GM10266 (cell line): Measurements from ENCODE around the gene TTLL13.

Source experiments
- DNase-seq: peaks from one replicate; pipeline ENCODE4 v3.0.0; 2012; ENCODE audit errors: extremely low spot score
- CTCF ChIP-seq: IDR thresholded peaks from 2 replicates; pipeline ENCODE4 v1.5.1; 2012; ENCODE audit warnings: mild to moderate bottlenecking, low read depth; ENCODE audit not compliant: control insufficient read depth, insufficient read depth; ENCODE audit errors: missing control alignments

TTLL13 gene

DNA sequence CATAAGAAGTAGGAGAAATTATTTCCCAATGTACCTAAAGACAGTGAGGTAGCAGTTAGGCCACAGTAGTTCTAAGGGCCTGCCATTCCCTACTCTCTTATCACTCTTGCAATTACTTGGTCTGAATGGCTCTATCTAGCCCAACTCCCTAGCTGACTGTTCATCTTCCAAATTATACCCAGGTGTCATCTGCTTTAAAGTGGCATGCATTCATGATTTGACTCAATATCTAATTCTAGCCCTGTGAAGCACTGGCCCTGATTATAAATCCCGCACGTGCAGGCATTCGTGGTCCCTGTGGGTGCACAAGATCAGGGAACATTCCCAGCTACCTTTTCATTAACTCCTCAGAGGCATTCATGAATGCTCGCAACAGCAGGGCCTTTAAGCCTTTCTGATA lies 59.7 kb downstream of the TTLL13 start:
- DNase-seq: no peak
- no peak for TF ChIP-seq CTCF
